ENCODE data around the gene SGF29.
A peak's percentile ranks its signal among the peaks of the same experiment; 100 is the strongest.
"Not testable (repeated sequence)": the region's sequence is repeated elsewhere in the genome, so short reads cannot be mapped to it uniquely, and the experiment has no call there.

The SGF29 gene

DNA sequence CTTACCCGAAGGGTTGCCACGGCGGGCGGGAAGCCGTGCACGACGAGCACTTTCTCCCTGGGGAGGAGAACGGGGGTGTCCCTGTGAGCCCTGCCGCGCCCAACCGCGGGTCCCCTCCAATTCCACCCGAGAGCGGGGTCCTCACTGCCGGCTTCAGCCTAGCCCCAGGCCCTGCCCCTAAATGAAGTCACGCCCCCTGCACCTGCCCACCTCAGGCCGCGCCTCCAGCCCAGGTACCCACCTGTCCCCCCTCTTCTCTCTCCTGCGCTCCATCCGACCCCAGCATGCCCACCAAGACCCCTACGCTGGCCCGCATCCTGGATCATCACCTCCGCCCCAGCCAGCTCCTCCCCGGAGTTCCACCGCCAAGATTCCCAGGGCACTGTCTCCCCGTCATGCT, 60.2 kb downstream of the SGF29 start:
- DNase-seq: not testable (repeated sequence)

- DNase-seq: not testable (repeated sequence)
Observed at GRCh38 chr16:28614561-28614960, 60.8 kb downstream of the SGF29 start.

DNA sequence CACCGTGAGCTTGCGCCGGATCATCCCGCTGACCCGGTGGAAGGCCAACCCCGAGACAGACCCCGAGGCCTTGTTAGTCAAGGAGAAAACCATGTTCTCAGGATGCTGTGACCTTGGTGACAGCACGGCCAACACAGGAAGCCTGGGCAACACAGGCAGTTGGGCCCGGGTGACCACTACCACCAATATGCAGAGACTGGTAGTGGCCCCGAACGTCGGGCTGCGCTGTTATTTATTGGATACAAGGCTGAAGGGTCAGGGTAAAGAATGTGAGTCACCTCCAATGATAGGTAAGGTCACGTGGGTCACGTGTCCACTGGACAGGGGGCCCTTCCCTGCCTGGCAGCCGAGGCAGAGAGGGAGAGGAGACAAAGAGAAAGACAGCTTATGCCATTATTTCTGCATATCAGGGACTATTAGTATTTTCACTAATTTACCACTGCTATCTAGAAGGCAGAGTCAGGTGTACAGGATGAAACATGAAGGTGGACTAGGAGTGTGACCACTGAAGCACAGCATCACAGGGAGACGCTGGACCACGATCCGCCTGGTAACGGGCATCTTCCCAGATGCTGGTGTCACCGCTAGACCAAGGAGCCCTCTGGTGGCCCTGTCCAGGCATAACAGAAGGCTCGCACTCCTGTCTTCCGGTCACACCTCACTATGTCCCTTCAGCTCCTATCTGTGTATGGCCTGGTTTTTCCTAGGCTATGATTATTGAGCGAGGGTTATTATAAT, 61.9 kb downstream of the SGF29 start:
- DNase-seq: peak; percentile 19 to 41

DNA sequence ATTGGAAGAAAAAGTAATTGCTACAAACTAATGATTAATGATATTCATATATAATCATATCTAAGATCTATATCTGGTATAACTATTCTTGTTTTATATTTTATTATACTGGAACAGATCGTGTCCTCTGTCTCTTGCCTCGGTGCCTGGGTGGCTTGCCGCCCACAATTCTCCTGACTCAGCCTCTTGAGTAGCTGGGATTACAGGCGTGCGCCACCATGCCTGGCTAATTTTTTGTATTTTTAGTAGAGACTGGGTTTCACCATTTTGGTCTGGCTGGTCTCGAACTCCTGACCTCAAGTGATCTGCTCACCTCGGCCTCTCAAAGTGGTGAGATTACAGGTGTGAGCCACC, 62.5 kb downstream of the SGF29 start:
- not testable (repeated sequence) for DNase-seq

DNA sequence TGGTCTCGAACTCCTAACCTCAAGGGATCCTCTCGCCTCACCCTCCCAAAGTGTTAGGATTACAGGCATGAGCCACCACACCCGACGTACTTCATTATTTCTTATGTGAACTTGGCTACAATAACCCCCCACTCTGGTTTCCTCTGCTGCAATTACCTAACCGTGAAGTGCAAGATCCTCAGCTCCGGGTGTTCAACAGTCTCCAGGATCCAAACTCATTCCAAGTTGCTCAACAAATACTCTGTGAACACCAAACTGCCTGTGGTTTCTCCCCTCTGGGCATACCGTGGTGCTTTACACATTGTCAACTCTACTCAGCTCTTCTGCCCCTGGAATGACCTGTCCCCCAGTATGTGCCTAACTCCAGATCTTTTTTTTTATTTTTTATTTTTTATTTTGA, 62.9 kb downstream of the SGF29 start:
- no peak for DNase-seq

GRCh38 chr16:28617874-28618273, 64.2 kb downstream of the SGF29 start:
- peak; percentile 63 to 79 for DNase-seq

GRCh38 chr16:28620316-28620715, 66.6 kb downstream of the SGF29 start:
- not testable (repeated sequence) for DNase-seq

GRCh38 chr16:28621481-28622155, 67.9 kb downstream of the SGF29 start:
- DNase-seq: no peak

DNA sequence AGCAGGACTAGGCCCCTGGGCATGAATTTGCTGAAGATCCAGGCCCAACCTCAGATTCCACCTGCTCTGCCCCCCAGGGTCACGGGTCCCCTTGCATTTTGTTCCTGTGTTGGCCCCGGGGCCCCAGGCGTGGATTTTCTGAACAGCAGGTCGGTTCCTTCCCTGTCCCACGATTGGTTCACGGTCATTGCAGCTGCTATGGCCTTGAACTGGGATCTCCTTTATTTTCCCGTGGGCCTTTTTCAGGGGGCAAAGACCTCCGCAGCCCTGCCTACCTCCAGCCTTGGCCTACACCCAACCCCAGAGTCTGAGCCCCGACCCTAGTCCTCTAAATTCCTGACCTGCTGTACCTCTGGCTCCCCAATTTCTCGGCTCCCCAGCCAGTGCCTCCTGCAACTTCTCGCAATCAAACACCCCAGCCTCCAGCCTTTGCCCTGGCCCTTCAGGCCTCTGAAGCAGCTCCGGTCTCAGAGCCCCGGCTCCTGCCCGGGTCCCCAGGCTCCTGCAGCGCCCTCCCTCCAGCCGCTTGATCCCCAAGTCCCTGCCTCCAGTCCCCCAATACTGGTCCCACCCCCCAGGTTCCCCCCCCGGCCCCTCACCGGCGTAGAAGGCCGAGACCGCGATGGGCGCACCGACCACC, 68.9 kb downstream of the SGF29 start:
- DNase-seq: not testable (repeated sequence)

DNA sequence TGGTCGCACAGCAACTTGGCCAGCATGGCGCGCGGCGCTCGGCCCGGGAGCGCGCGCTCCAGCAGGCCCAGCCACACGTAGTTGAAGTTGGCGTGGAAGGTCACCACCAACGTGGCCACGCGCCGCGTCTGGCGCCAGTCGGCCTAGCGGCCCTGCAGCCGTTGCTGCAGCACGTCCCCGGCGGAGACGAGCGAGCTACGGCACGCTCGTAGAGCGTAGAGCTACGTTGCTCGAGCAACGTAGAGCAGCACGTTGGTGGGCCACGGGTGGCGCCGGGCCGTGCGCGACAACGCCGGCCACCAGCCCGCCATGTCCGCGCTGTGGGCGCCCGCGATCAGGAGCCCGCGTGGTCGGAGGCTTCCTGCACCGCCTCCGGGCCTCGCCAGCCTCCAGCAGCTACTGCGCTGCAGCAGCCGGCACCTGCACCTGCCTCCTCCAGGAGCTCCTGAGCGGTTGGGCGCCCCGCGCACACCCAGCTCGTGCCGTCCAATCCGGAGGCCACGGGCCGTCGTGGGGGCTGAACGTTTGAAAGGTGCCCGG, 69.5 kb downstream of the SGF29 start:
- peak; percentile 20 to 33 for DNase-seq

GRCh38 chr16:28630905-28631304, 77.2 kb downstream of the SGF29 start:
- DNase-seq: not testable (repeated sequence)

GRCh38 chr16:28636093-28636823, 82.5 kb downstream of the SGF29 start:
- not testable (repeated sequence) for DNase-seq

- not testable (repeated sequence) for DNase-seq
Observed at GRCh38 chr16:28637765-28638164, 84.0 kb downstream of the SGF29 start, which contains the start of gene NPIPB8. Gene NPIPB8, plus strand, starts transcription at chr16:28638065. Its CDS starts 296 bp downstream, at chr16:28638361.

DNA sequence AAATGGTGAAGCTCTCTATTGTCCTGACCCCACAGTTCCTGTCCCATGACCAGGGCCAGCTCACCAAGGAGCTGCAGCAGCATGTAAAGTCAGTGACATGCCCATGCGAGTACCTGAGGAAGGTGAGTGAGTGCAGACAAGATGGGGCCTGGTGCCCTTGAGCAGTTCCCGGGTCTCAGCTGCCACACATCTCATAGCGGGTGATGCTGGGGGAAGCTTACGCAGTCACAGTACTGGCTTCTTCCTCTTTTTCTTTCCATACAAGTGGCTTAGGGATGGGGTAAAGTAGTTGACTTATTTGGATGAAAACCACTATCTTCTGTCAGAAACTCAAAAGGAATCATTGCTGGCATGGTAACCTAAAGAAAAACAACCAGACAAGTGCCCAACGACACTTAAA, 84.6 kb downstream of the SGF29 start:
- not testable (repeated sequence) for DNase-seq

GRCh38 chr16:28639959-28640358, 86.2 kb downstream of the SGF29 start:
- DNase-seq: not testable (repeated sequence)

All from inflammatory macrophage treated with lipopolysaccharide for 1 hour (primary cell).